Transverse colon (tissue), 3 donors: ENCODE results near the gene MARCHF3.

Source experiments
- CTCF ChIP-seq, 5 experiments: fragments of 200-600 bp in 3 of 5; fragments of 450-650 bp in 2 of 5; sonication (generic) in 3 of 5; IDR thresholded peaks; 1 replicate in 2 of 5; 2 replicates in 3 of 5; pipeline ENCODE4 v1.5.1; 2016 to 2017; ENCODE audit warnings: antibody characterized with exemption in 5 of 5, inconsistent platforms in 3 of 5, mild to moderate bottlenecking in 2 of 5, moderate library complexity in 1 of 5
- EP300 ChIP-seq: sonication (generic); formaldehyde crosslinking; IDR thresholded peaks from one replicate; pipeline ENCODE4 v1.6.1; 2017; ENCODE audit warnings: antibody characterized with exemption, low read depth

GRCh38 chr5:126877602-126878001 is 152.8 kb downstream of the MARCHF3 start:
- TF ChIP-seq CTCF (IDR thresholded peaks at IDR 0.05) (no peak), EP300 (no peak)
